GM11168 (cell line): ENCODE measurements around the gene LRMDA.
"Not testable (repeated sequence)": the region's sequence is repeated elsewhere in the genome, so short reads cannot be mapped to it uniquely, and the experiment has no call there.

Source experiments
- in situ Hi-C: fragments of 300-500 bp; cut with MboI; formaldehyde crosslinking; loops from one replicate; pipeline ENCODE4 v1.12.0; 2022; ENCODE audit warnings: low sequenced_read_pairs; ENCODE audit not compliant: unreplicated experiment

The LRMDA gene

GRCh38 chr10:75497997-75498883 is 66.8 kb downstream of the LRMDA start:
- in situ Hi-C loops: no loop called here

- in situ Hi-C loops: no loop called here
These were observed 67.5 kb downstream of the LRMDA start for GRCh38 chr10:75498884-75499350.

- in situ Hi-C loops: no loop called here
These were observed 68.2 kb downstream of the LRMDA start for GRCh38 chr10:75499556-75500160.

- in situ Hi-C loops: no loop called here
These were observed 71.0 kb downstream of the LRMDA start for GRCh38 chr10:75502389-75502788.

DNA sequence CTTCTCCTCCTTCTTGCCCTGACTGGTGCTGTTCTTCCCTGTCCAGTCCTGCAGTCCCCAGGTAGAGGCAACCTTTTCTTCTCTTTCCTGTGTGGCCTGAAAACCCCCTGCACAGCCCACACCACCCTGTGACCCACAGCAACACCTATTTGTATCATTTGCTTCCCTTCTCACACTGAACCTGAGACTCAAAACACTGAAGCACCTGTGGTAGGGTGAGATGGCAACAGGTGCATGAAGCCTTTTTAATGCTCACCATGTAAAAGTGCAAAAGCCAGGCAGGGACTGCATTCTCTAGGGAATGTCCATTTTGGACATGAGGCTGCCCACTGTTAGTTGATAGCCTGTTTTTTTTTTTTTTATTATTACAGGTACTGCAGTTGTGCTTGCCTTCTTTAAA is 71.4 kb downstream of the LRMDA start:
- in situ Hi-C loops: no loop called here

GRCh38 chr10:75505293-75505692 is 73.9 kb downstream of the LRMDA start:
- in situ Hi-C loops: no loop called here

- in situ Hi-C loops: no loop called here
These were observed 74.5 kb downstream of the LRMDA start for GRCh38 chr10:75505840-75506506.

GRCh38 chr10:75506930-75507329 is 75.5 kb downstream of the LRMDA start:
- in situ Hi-C loops: no loop called here

GRCh38 chr10:75507469-75507868 is 76.0 kb downstream of the LRMDA start:
- in situ Hi-C loops: no loop called here

DNA sequence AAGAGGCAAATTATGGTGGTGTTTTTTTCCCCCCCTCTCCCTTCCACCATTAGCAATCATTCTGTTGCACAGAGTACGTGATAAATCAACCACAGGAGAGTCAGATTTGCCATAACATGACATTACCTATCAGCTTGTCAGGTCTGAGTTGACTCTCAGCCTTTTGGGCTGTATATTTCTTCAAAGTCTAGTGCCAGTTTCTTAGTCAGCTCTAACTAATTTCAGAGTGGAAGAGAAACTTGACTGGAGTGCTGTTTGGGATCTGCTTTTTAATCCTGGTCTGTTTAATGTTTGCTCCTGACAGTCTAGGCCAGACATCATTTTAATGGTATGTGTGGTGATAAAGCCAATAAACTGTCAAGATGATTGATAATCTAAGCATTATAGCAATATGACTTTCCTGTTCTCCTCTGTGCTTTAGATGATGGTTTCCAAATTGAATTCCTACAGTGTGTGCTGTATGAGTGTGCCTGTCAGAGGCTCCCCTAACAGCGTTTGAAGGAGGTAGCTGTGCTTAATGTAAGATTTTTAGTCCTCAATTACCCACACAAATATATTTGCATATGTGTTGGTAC is 76.9 kb downstream of the LRMDA start:
- in situ Hi-C loops: no loop called here

- in situ Hi-C loops: no loop called here
These were observed 77.4 kb downstream of the LRMDA start for GRCh38 chr10:75508814-75509306.

- in situ Hi-C loops: no loop called here
These were observed 78.3 kb downstream of the LRMDA start for GRCh38 chr10:75509706-75510105.

GRCh38 chr10:75511011-75511410 is 79.6 kb downstream of the LRMDA start:
- in situ Hi-C loops: no loop called here

GRCh38 chr10:75512203-75512933 is 80.9 kb downstream of the LRMDA start:
- in situ Hi-C loops: no loop called here

DNA sequence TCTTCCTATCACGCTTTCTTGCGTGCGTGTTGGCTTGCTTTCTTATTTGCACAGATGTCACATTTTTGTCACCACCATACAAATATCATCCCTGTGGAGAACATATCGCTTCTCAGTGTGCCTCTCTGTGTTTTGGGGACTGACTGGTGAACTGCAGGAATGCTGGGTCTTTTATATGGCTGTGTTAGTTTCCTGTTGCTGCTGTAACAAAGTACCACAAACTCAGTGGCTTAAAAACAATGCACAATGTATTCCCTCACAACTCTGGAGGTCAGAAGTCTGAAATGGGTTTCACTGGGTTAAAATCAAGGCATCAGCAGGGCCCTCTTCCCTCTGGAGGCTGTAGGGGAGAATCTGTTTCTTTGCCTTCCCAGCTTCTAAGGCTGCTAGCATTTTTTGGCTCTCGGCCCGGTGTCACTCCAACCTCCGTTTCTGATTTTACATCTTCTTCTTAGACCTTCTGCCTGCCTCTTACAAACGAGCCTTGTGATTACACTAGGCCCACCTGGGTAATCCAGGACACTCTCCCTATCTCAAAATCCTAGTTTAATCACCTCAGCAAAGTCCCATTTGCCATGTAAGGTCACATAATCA is 82.0 kb downstream of the LRMDA start:
- in situ Hi-C loops: no loop called here

DNA sequence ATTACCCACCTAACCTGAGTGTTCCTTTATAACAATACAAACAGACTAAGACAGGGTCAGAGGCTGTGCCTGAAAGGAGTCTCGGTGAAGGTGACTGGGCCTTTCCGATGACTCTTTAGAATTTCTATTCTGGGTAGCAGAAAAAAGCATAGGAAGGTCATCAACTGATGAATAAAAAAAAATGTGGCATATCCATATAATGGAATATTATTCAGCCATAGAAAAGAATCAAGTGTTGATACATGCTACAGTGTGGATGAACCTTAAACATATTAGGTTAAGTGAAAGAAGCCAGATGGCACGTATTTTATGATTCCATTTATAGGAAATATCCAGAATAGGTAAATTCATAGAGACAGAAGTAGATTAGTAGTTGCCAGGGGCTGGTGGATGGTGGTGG is 83.4 kb downstream of the LRMDA start:
- in situ Hi-C loops: no loop called here

GRCh38 chr10:75516154-75516553 is 84.7 kb downstream of the LRMDA start:
- in situ Hi-C loops: not testable (repeated sequence)

DNA sequence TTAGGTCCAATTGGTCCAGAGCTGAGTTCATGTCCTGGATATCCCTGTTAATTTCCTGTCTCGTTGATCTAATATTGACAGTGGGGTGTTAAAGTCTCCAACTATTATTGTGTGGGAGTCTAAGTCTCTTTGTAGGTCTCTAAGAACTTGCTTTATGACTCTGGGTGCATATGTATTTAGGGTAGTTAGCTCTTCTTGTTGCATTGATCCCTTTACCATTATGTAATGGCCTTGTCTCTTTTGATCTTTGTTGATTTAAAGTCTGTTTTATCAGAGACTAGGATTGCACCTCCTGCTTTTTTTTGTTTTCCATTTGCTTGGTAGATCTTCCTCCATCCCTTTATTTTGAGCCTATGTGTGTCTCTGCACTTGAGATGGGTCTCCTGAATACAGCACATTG is 87.8 kb downstream of the LRMDA start:
- in situ Hi-C loops: not testable (repeated sequence)

- in situ Hi-C loops: not testable (repeated sequence)
These were observed 89.9 kb downstream of the LRMDA start for GRCh38 chr10:75521194-75521829.
